ENCODE measurements around the gene RAP1A.

DNA sequence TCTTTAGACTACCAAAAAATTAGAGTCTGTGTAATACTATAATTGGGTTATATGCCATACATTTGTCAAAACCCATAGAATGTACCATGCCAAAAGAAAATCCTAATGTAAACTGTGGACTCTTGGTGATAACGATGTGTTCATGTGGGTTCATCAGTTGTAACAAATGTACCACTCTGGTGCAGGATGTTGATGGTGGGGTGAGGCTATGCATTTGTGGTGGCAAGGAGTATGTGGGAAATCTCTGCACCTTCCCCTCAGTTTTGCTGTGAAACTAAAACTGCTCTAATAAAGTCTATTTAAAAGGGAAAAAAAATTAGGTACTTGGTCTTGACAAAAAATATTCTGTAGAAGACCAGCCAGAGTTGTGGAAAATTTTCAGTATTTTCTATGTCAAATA is 76.2 kb downstream of the RAP1A start:
- TF ChIP-seq POLR2AphosphoS5 (IDR thresholded peaks at IDR 0.05), result no peak
- no peak for TF ChIP-seq POLR2A (IDR thresholded peaks at IDR 0.05)

Measured in spleen (tissue), 3 donors.